Uterus (tissue), 4 donors: Measurements from ENCODE around the gene FAM83D. TPM values are rescaled to one million over a fixed set of nuclear protein-coding genes. Genes with fewer than 3 reads are reported as not detected.

Source experiments
- DNase-seq, 2 donors: peaks; one replicate each; pipeline ENCODE4 v3.0.0-alpha.2; 2019 to 2020
- H3K27ac ChIP-seq, 2 donors: fragments of 200-600 bp; sonication (generic); 1 replicate in 1 of 2; 2 replicates in 1 of 2; pipeline ENCODE4 v1.5.1; 2016 to 2018
- H3K27me3 ChIP-seq, 2 donors: fragments of 200-600 bp; sonication (generic); one replicate each; pipeline ENCODE4 v1.5.1; 2018 to 2019; ENCODE audit warnings: control low read depth in 1 of 2
- H3K36me3 ChIP-seq, 2 donors: fragments of 200-600 bp; sonication (generic); one replicate each; pipeline ENCODE4 v1.5.1; 2019; ENCODE audit warnings: control low read depth in 1 of 2
- H3K4me1 ChIP-seq, 2 donors: fragments of 200-600 bp; sonication (generic); one replicate each; pipeline ENCODE4 v1.5.1; 2018 to 2019; ENCODE audit warnings: control low read depth in 1 of 2
- H3K4me3 ChIP-seq, 2 donors: fragments of 200-600 bp; sonication (generic); 1 replicate in 1 of 2; 2 replicates in 1 of 2; pipeline ENCODE4 v1.5.1; 2018 to 2019; ENCODE audit warnings: mild to moderate bottlenecking in 1 of 2
- H3K9me3 ChIP-seq, 2 donors: fragments of 200-600 bp; sonication (generic); one replicate each; pipeline ENCODE4 v1.5.1; 2019; ENCODE audit warnings: control low read depth in 1 of 2
- CTCF ChIP-seq, 4 experiments: fragments of 200-600 bp in 2 of 4; fragments of 450-650 bp in 2 of 4; sonication (generic) in 2 of 4; IDR thresholded peaks; one replicate each; pipeline ENCODE4 v1.5.1; 2016 to 2019; ENCODE audit warnings: antibody characterized with exemption in 4 of 4, mild to moderate bottlenecking in 2 of 4, moderate library complexity in 1 of 4
- POLR2A ChIP-seq, 2 donors: fragments of 450-650 bp; IDR thresholded peaks; one replicate each; pipeline ENCODE4 v1.6.1; 2016; ENCODE audit warnings: antibody characterized with exemption in 2 of 2, mild to moderate bottlenecking in 1 of 2, moderate library complexity in 1 of 2
- intact Hi-C: fragments of 100-400 bp; cut with DNase I; formaldehyde crosslinking; loops from one replicate; pipeline ENCODE4 v1.15.1; 2023; ENCODE audit warnings: low total_unique reads
- total RNA-seq, 4 donors: library from RNA; depleted of rRNA in 3 of 4; stranded (reverse); fragments of >200 nt in 3 of 4; gene quantifications; one replicate each; pipeline versions ENCODE4 v1.1.0 to v1.2.4, GENCODE V29; 2014 to 2023
- donor health status: DM: yes; HTN: yes; CAD: no.

The FAM83D gene
- total RNA-seq, 4 donors from 2014 or later = 0.61 to 15.1 TPM; not detected in 2

GRCh38 chr20:38939686-38940085 is 13.5 kb downstream of the FAM83D start:
- H3K4me1 ChIP-seq = no peaks in the 10 kb centered on the region
- no peaks in the 10 kb centered on the region for H3K36me3 ChIP-seq
- H3K27ac ChIP-seq = no peak overlapping the region
- TF ChIP-seq CTCF (IDR thresholded peaks at IDR 0.05) (no peak), POLR2A (IDR thresholded peaks at IDR 0.05) (no peak)
- H3K9me3 ChIP-seq = no peaks in the 10 kb centered on the region
- DNase-seq = no peak
- H3K4me3 ChIP-seq = no peak overlapping the region
- intact Hi-C loops = no loop called here
- H3K27me3 ChIP-seq = no peaks in the 10 kb centered on the region

DNA sequence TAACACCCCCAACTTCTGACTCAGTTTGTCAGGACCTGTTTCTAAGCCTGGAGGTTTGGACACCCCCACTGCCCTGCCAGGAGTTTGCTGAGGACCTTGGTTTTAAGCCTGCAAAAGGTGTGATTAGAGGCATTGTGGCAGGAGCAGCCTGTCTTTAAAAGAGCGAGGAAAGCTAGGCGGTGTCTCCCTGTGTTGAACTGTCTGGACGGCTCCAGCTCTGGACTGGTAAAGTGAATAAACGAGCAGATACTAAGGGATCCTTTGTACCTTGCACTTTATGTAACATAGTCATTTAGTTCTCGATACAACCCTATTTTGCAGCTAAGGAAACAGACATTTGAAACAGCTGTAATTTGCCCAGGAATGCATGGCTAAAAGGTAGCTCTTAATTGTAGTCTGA is 14.4 kb downstream of the FAM83D start:
- DNase-seq = no peak
- H3K36me3 ChIP-seq = no peaks in the 10 kb centered on the region
- intact Hi-C loops = no loop called here
- no peak overlapping the region for H3K4me3 ChIP-seq
- no peaks in the 10 kb centered on the region for H3K9me3 ChIP-seq
- H3K27ac ChIP-seq = no peak overlapping the region
- TF ChIP-seq POLR2A (IDR thresholded peaks at IDR 0.05) = no peak
- no peak for TF ChIP-seq CTCF (IDR thresholded peaks at IDR 0.05)
- no peaks in the 10 kb centered on the region for H3K4me1 ChIP-seq
- H3K27me3 ChIP-seq = no peaks in the 10 kb centered on the region

DNA sequence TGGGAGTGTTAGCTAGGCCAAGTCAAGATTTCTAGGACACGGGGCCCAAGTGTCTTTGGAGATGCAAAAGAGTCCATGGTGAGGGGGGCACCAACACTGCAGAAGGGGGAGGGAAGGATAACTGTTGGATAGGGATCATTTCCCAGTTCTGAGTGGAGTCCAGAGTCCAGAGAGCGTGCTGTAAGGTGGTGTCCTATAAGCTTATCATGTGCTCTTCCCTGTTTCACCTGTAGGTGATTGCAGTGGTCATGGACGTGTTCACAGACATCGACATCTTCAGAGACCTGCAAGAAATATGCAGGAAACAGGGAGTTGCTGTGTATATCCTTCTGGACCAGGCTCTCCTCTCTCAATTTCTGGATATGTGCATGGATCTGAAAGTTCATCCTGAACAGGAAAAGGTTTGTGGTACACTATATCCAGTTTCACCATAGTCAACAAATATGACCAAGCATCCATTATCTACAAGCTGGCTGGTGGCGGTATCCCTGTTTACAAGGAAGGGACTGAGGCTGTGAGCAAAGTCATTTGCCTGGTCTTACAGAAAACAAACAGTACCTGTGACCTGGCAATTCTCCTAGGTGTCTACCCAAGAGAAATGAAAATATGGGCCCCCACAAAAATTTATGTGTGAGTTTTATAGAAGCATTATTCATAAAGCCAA is 15.6 kb downstream of the FAM83D start:
- Histone ChIP-seq H3K27ac (no peak overlapping the region), H3K4me1 (no peaks in the 10 kb centered on the region), H3K36me3 (no peaks in the 10 kb centered on the region), H3K27me3 (no peaks in the 10 kb centered on the region), H3K4me3 (no peak overlapping the region), H3K9me3 (no peaks in the 10 kb centered on the region)
- TF ChIP-seq POLR2A (IDR thresholded peaks at IDR 0.05) (no peak), CTCF (IDR thresholded peaks at IDR 0.05) (no peak)
- no peak for DNase-seq
- intact Hi-C loops = no loop called here

- Histone ChIP-seq H3K36me3 (no peaks in the 10 kb centered on the region), H3K27me3 (no peaks in the 10 kb centered on the region), H3K27ac (no peak overlapping the region), H3K4me1 (no peaks in the 10 kb centered on the region), H3K4me3 (no peak overlapping the region), H3K9me3 (no peaks in the 10 kb centered on the region)
- intact Hi-C loops = no loop called here
- no peak for DNase-seq
- TF ChIP-seq CTCF (IDR thresholded peaks at IDR 0.05) (no peak), POLR2A (IDR thresholded peaks at IDR 0.05) (no peak)
These were observed 18.8 kb downstream of the FAM83D start for GRCh38 chr20:38945012-38945411.

- DNase-seq = no peak
- TF ChIP-seq CTCF (IDR thresholded peaks at IDR 0.05) (no peak), POLR2A (IDR thresholded peaks at IDR 0.05) (no peak)
- intact Hi-C loops = no loop called here
- no peaks in the 10 kb centered on the region for H3K36me3 ChIP-seq
- no peaks in the 10 kb centered on the region for H3K4me1 ChIP-seq
- H3K27me3 ChIP-seq = no peaks in the 10 kb centered on the region
- H3K27ac ChIP-seq = no peak overlapping the region
- no peak overlapping the region for H3K4me3 ChIP-seq
- no peaks in the 10 kb centered on the region for H3K9me3 ChIP-seq
These were observed 20.6 kb downstream of the FAM83D start for GRCh38 chr20:38946836-38947235.
